MCF 10A (cell line): ENCODE data around the gene TFIP11. TPM values are rescaled to one million over a fixed set of nuclear protein-coding genes. Genes with fewer than 3 reads are reported as not detected.
A peak's percentile ranks its signal among the peaks of the same experiment; 100 is the strongest.

Experiments used
- BruUV-seq: library from RNA; stranded (reverse); fragments of 400-500 nt; replicated peaks from 2 replicates; lab custom pipeline; 2021; lab: Mats Ljungman, UMichigan
- CTCF ChIA-PET: fragments of 300-600 bp; sonication (Branson Sonifier 250); formaldehyde crosslinking; extraction: SDS; loops from one replicate; lab custom pipeline; 2021; ENCODE audit warnings: antibody characterized with exemption, inconsistent platforms; lab: Yijun Ruan, JAX
- POLR2A ChIA-PET: fragments of 300-600, 350-650 bp; sonication (Branson Sonifier 250); formaldehyde crosslinking; extraction: SDS; loops from one replicate; lab custom pipeline; 2020; ENCODE audit warnings: antibody characterized with exemption, inconsistent platforms; lab: Yijun Ruan, JAX
- DNase-seq: peaks from one replicate; pipeline ENCODE4 v3.0.0-alpha.2; 2018; ENCODE audit not compliant: unreplicated experiment
- H3K27ac Mint-ChIP-seq: one replicate; pipeline ENCODE4 v1.8.0; 2022; ENCODE audit warnings: mild to moderate bottlenecking, low read depth, mixed read lengths; ENCODE audit not compliant: unreplicated experiment
- H3K27me3 Mint-ChIP-seq: one replicate; pipeline ENCODE4 v1.8.0; 2022; ENCODE audit warnings: mixed read lengths; ENCODE audit not compliant: insufficient read depth, unreplicated experiment
- H3K36me3 Mint-ChIP-seq: one replicate; pipeline ENCODE4 v1.8.0; 2022; ENCODE audit warnings: mild to moderate bottlenecking, moderate library complexity, mixed read lengths; ENCODE audit not compliant: insufficient read depth, unreplicated experiment
- H3K4me1 Mint-ChIP-seq: one replicate; pipeline ENCODE4 v1.8.0; 2022; ENCODE audit warnings: mixed read lengths; ENCODE audit not compliant: insufficient read depth, unreplicated experiment
- H3K4me3 Mint-ChIP-seq: one replicate; pipeline ENCODE4 v1.8.0; 2022; ENCODE audit warnings: mild to moderate bottlenecking, moderate library complexity, mixed read lengths; ENCODE audit not compliant: unreplicated experiment
- H3K9me3 Mint-ChIP-seq: one replicate; pipeline ENCODE4 v1.8.0; 2022; ENCODE audit warnings: mixed read lengths; ENCODE audit not compliant: unreplicated experiment
- intact Hi-C: fragments of 100-400 bp; cut with micrococcal nuclease; formaldehyde crosslinking; loops from 2 replicates; pipeline ENCODE4 v1.14.1; 2022
- total RNA-seq: library from RNA; stranded (reverse); gene quantifications from 2 replicates; pipeline ENCODE4 v1.2.3, GENCODE V29; 2022
- TF ChIP-seq, protein P1 (sequence below): fragments of 200-600 bp; IDR thresholded peaks from one replicate; pipeline ENCODE4 v1.8.0; 2022; ENCODE audit warnings: antibody characterized with exemption, mild to moderate bottlenecking; ENCODE audit not compliant: unreplicated experiment

TFIP11 gene
- total RNA-seq, 1 experiment from 2014 or later, result 41.0 TPM

DNA sequence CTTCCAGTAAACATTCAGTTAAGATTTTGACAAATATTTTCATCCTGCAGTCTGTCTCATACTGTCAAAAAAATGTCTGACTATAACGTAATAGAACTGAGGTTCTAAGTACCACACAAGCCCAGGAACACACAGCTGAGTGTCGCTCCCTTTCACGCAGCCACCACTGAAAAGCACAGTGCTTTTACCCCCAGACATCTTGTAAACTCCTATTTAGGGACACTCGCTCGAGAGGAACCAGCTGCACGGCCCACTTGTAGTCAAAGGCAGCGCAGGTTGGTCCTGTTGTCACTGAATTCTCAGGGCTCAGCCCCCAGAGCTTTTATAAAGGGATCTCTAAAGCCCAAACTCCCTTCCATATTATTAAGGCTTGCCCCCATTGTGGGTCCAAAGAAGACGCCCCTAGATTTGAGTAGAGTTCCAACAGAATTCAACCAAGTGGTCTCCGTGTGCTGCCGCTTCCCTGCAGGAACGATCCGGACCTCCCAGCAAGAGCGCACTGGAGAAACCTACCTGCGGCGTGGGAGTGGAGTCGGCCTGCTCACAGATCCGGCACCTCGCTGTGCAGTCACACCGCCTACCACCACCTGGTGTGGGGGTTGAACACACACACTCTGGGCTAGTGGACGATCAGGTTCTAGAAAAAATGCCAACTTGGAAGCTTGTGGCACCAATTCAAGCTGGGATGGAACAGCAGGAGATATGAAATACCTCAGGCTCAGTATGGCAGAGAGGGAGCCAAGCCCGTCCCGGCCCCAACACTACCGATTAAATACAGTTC lies 59.8 kb downstream of the TFIP11 start:
- H3K27me3 Mint-ChIP-seq, result no peaks in the 10 kb centered on the region
- H3K4me3 Mint-ChIP-seq, result no peak overlapping the region
- no peak overlapping the region for H3K27ac Mint-ChIP-seq
- H3K9me3 Mint-ChIP-seq, result no peaks in the 10 kb centered on the region
- CTCF ChIA-PET, result interaction anchor here (0.6 to 2.4 kb wide), 4 partner anchors 9 to 68 kb away, joined by 3 to 19 read pairs (median 4); no protein-coding TSS in a partner anchor
- POLR2A ChIA-PET, result interaction anchor here (0.6 to 1.1 kb wide), 2 partner anchors 37 to 47 kb away, joined by 3 read pairs; no protein-coding TSS in a partner anchor
- no peaks in the 10 kb centered on the region for H3K4me1 Mint-ChIP-seq
- intact Hi-C loops, result no loop called here
- DNase-seq, result no peak
- TF ChIP-seq, protein P1, sequence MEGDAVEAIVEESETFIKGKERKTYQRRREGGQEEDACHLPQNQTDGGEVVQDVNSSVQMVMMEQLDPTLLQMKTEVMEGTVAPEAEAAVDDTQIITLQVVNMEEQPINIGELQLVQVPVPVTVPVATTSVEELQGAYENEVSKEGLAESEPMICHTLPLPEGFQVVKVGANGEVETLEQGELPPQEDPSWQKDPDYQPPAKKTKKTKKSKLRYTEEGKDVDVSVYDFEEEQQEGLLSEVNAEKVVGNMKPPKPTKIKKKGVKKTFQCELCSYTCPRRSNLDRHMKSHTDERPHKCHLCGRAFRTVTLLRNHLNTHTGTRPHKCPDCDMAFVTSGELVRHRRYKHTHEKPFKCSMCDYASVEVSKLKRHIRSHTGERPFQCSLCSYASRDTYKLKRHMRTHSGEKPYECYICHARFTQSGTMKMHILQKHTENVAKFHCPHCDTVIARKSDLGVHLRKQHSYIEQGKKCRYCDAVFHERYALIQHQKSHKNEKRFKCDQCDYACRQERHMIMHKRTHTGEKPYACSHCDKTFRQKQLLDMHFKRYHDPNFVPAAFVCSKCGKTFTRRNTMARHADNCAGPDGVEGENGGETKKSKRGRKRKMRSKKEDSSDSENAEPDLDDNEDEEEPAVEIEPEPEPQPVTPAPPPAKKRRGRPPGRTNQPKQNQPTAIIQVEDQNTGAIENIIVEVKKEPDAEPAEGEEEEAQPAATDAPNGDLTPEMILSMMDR, result no peak
- BruUV-seq, result TSS peak; percentile 41
- peaks cover 43% of the 10 kb centered on the region for H3K36me3 Mint-ChIP-seq

DNA sequence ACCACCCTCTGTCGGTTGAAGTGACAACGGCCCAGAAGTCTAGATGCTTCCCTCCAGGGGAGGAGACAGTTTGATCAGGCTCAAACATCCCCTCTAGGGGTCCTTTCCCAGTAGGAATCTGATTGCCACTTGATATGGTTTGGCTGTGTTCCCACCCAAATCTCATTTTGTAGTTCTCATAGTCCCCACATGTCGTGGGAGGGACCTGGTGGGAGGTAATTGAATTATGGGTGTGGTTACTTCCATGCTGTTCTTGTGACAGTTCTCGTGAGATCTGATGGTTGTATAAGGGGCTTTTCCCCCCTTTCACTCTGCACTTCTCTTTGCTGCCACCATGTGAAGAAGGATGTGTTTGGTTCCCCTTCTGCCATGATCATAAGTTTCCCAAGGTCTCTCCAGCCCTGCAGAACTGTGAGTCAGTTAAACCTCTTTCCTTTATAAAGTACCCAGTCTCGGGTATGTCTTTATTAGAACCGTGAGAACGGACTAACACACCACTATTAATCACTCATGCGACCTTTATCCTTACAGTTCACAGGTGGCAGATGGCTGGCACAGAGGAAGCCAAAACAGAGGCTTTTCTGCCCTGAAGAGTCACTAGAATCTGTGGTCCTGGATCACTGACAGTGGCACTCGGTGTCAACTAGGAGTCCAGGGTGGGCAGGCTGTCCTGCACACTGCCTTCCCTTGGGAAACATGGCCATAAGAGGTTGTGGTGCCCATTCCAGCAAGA lies 61.7 kb downstream of the TFIP11 start:
- DNase-seq, result no peak
- TF ChIP-seq, protein P1, result no peak
- peaks cover 34% of the 10 kb centered on the region for H3K36me3 Mint-ChIP-seq
- ChIA-PET POLR2A (interaction anchor here (0.7 kb wide), 1 partner anchor 25 kb away, joined by 3 read pairs; no protein-coding TSS in a partner anchor), CTCF (no interaction called here)
- no peaks in the 10 kb centered on the region for H3K27me3 Mint-ChIP-seq
- H3K27ac Mint-ChIP-seq, result no peak overlapping the region
- H3K9me3 Mint-ChIP-seq, result no peaks in the 10 kb centered on the region
- BruUV-seq, result no TSS peak
- intact Hi-C loops, result no loop called here
- no peaks in the 10 kb centered on the region for H3K4me1 Mint-ChIP-seq
- no peak overlapping the region for H3K4me3 Mint-ChIP-seq

DNA sequence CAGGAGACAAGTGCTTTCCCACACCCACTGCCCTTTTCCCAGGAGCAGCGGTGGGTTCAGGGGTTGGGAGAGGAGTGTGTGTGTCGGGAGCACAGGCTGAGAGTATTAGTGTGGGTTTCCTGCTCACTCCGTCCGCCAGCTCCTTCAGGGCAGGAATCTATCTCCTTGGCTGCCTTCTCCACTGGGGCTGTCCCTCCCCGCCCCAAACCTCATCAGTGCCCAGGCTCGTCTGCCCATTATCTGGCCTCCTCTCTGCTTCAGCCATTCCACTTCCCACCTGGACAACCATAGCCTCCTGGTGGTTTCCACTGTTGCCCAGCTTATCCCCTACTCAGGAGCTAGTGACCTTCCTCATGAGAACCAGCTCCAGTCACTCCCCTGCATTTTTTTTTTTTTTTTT lies 63.3 kb downstream of the TFIP11 start:
- H3K4me1 Mint-ChIP-seq, result no peaks in the 10 kb centered on the region
- H3K36me3 Mint-ChIP-seq, result peaks cover 25% of the 10 kb centered on the region
- CTCF ChIA-PET, result interaction anchor here (0.9 to 1.3 kb wide), 2 partner anchors 11 to 82 kb away, joined by 3 to 9 read pairs; no protein-coding TSS in a partner anchor
- intact Hi-C loops, result no loop called here
- H3K9me3 Mint-ChIP-seq, result no peaks in the 10 kb centered on the region
- DNase-seq, result no peak
- POLR2A ChIA-PET, result no interaction called here
- BruUV-seq, result no TSS peak
- H3K27me3 Mint-ChIP-seq, result no peaks in the 10 kb centered on the region
- TF ChIP-seq, protein P1, result no peak
- H3K4me3 Mint-ChIP-seq, result no peak overlapping the region
- H3K27ac Mint-ChIP-seq, result no peak overlapping the region

DNA sequence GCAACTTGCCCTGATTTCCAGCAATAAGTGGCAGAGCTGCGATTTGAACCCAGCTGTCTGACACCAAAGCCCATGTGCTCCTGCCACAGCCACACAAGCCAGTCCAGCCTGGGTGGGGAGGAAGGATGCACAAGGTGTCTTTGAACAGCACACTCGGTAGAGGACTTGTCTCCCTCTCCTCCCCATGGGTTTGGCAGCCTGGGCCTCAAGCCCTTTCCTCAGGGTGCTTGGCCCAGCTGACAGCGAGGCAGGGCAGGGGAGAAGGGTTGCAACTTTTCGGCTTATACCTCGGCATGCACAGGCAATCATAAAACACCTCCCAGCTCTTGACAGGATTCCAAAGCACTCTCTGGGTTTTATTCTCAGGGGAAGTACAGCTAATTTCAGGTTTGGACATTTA lies 63.9 kb downstream of the TFIP11 start:
- Mint-ChIP-seq H3K4me3 (no peak overlapping the region), H3K36me3 (peaks cover 22% of the 10 kb centered on the region), H3K27me3 (no peaks in the 10 kb centered on the region), H3K9me3 (no peaks in the 10 kb centered on the region), H3K27ac (no peak overlapping the region), H3K4me1 (no peaks in the 10 kb centered on the region)
- TF ChIP-seq, protein P1, result no peak
- BruUV-seq, result no TSS peak
- DNase-seq, result no peak
- ChIA-PET CTCF (interaction anchor here (0.9 kb wide), 1 partner anchor 81 kb away, joined by 3 read pairs; no protein-coding TSS in a partner anchor), POLR2A (no interaction called here)
- intact Hi-C loops, result no loop called here
